ENCODE results near the gene MME.
"Not testable (repeated sequence)": the region's sequence is repeated elsewhere in the genome, so short reads cannot be mapped to it uniquely, and the experiment has no call there.

Gene MME

DNA sequence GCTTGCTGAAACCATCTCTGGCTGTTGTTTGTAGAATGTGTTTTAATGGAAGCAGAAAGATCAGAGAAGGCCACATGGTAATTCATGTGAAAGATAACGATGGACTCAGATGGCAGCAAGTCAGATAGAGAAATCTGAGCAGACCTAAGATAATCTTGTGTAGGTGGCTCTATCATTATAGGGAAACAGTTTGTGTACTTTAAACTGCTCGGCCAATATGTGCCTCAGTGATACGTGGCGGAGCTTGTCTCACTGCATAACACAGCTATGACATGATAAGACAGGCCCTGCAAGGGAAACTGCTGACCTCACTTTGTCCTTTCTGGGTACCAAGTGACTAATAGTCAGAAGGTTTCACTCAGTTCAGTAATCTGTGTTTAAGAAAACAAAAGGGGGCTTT is 51.0 kb downstream of the MME start:
- DNase-seq (ENCODE audit: low read depth, low spot score): peak; percentile 97

DNA sequence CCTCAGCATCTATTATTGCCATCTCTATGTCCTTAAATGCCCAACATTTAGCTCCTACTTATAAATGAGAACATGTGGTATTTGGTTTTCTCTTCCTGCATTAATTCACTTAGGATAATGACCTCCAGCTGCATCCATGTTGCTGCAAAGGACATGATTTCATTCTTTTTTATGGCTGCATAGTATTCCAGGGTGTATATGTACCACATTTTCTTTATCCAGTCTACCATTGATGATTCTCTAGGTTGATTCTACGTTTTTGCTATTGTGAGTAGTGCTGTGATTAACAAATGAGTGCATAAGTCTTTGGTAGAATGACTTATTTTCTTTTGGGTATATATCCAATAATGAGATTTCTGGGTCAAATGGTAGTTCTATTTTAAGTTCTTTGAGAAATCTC is 54.2 kb downstream of the MME start:
- not testable (repeated sequence) for H3K27ac ChIP-seq; DNase-seq (ENCODE audit: low read depth, low spot score)

More for the DNA sequence above, 51.0 kb downstream of the MME start:
- peak overlapping the region; percentile 81 for H3K27ac ChIP-seq

- DNase-seq (ENCODE audit: low read depth, low spot score): no peak
- no peak overlapping the region for H3K27ac ChIP-seq
These were observed 54.9 kb downstream of the MME start for GRCh38 chr3:155135003-155135402.

- no peak for DNase-seq (ENCODE audit: low read depth, low spot score)
- H3K27ac ChIP-seq: no peak overlapping the region
These were observed 58.6 kb downstream of the MME start for GRCh38 chr3:155138677-155139076.

- DNase-seq (ENCODE audit: low read depth, low spot score): no peak
These were observed 67.5 kb downstream of the MME start for GRCh38 chr3:155147588-155147987.

GRCh38 chr3:155149494-155149893 is 69.4 kb downstream of the MME start:
- no peak for DNase-seq (ENCODE audit: low read depth, low spot score)
- H3K27ac ChIP-seq: no peak overlapping the region

More at GRCh38 chr3:155147588-155147987, 67.5 kb downstream of the MME start:
- no peak overlapping the region for H3K27ac ChIP-seq

GRCh38 chr3:155153242-155154186 is 73.4 kb downstream of the MME start:
- DNase-seq (ENCODE audit: low read depth, low spot score): no peak
- H3K27ac ChIP-seq: no peak overlapping the region

DNA sequence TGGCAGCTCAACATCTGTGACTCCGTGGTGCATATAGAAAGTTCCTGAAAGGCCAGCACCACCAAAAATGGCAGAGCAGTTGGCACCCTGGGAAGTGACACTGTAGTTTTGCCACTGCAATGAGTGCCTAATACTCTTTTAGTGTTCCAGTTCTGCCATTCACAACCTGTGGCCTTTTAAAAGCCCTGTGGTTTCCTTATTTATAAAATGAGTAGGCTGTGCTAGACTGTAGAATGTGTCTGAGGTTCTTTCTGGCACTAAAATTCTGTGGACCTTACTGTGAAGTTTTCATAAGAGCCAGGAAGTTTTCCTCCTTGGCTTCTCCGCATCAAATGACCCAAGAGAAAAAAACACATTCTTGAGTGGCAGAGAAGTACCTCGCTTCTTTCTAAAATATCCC is 74.1 kb downstream of the MME start:
- no peak for DNase-seq (ENCODE audit: low read depth, low spot score)
- H3K27ac ChIP-seq: no peak overlapping the region

- DNase-seq (ENCODE audit: low read depth, low spot score): no peak
These were observed 78.4 kb downstream of the MME start for GRCh38 chr3:155158346-155159037.

GRCh38 chr3:155159301-155159700 is 79.2 kb downstream of the MME start:
- H3K27ac ChIP-seq: no peak overlapping the region
- DNase-seq (ENCODE audit: low read depth, low spot score): no peak

More at GRCh38 chr3:155158346-155159037, 78.4 kb downstream of the MME start:
- H3K27ac ChIP-seq: no peak overlapping the region

DNA sequence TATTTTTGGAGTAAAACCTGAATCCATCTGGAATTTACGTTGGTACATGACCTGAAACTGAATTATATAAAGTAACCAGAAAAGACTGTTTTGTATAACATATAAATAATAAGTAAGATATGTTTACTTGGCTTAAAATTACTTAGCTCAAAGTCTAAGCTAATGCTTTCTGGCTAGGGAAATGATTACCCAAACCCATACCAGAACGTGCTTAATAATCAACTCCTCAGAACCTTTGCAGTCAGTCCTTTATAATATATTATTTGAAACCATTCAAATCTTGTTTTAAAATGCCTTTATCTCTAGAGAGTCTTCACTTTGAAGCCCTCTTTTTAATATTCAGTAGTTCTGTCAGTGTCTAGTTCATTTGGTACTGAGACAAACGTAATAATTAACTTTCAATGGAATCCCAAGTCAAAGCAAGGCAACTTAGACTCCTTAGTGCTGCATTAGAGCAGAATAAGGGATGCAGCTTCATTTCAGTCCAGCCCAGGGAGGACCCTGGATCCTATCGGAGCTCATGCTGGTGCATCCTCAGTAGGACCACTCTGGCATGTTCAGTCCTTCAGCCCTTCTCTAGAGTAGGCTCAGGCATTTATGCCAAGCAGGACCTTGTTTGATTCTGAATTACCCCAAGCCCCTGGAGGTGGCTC is 81.6 kb downstream of the MME start:
- DNase-seq (ENCODE audit: low read depth, low spot score): no peak
- no peak overlapping the region for H3K27ac ChIP-seq

GRCh38 chr3:155164306-155164705 is 84.2 kb downstream of the MME start:
- H3K27ac ChIP-seq: no peak overlapping the region
- no peak for DNase-seq (ENCODE audit: low read depth, low spot score)

GRCh38 chr3:155166441-155166840 is 86.3 kb downstream of the MME start:
- H3K27ac ChIP-seq: no peak overlapping the region
- no peak for DNase-seq (ENCODE audit: low read depth, low spot score)

DNA sequence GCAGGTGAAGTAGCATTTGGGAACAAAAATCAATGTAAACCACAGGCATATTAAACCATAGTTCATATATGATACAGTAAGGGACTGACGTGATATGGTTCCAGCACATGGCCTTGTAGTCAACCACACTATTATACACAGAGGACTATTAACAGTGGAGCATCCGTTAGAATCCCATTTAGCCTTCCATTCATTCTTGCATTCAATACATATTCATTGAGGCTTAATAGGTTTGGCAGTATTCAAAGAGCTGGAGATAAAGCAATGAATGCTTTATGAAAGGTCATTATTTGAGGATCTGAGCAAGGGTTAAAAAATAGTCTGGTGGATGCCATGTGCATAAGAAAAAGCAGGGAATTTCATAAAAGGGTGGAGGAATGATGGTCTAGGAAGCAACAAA is 89.1 kb downstream of the MME start:
- no peak for DNase-seq (ENCODE audit: low read depth, low spot score)
- H3K27ac ChIP-seq: no peak overlapping the region

DNA sequence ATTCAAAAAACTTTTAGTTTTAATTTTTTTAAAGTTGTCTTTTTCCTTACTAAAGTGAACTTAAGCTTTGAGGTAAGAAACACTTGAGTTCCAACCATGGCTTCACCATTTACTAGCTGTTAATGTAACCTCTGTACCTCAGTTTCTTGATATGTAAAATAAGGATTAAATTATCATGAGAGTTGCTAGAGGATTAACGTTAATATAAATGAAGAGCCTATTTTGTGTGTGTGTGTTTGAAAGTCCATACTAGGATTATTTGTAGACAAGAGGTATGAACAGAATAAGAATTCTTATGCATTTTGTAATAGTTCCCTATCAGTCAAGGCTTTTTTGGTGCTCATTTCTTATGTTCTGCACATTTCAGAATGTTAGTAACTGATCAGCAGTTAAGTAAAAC is 93.7 kb downstream of the MME start:
- no peak for DNase-seq (ENCODE audit: low read depth, low spot score)
- H3K27ac ChIP-seq: no peak overlapping the region

DNA sequence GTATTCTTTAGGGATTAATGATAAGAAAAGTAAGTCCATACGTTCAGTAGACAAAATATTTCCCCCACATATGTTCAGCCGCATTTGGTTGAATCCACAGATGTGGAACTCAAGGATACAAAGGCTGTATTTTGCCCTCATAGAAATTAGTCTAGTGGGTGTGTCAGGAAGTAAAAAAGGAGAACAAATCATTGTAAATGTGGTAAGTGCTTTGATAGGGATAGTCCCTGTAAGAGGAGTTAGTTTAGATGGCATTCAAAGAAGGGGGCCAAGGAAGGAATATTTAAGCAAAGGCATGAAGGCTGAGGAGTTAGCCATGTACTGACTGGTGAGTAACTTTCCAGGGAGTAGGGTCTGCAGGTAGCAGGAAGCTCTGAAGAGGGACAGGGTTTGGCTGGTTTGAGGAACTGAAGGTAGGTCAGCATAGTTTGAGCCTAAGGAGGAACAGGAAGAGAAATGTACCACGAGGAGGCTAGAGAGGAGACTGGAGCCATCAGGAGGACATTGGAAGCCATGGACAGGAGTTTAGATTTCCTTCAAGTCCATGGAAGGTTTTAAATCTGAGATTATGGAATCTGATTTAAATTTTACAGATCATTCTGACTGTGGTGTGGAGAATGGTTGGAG is 98.8 kb downstream of the MME start:
- H3K27ac ChIP-seq: no peak overlapping the region

DNA sequence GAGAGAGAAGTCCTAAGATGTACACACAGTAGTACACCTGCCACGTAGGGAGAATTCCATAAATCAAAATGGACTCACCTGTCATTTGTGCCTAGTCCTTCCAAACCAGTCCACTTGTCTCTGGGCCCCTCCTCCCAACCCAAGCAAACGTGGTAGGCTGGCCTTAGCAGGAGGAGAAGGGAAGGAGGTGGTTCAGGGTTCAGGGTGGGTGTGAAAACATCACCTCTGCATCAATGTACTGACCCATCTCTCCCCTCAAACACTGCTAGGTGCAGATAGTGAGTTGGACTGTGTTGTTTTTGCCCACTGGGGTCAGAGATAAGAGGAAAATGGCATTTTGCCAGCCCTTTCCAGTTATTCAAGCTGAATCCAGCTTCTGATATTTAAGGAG is 99.3 kb downstream of the MME start:
- no peak for DNase-seq (ENCODE audit: low read depth, low spot score)
- no peak overlapping the region for H3K27ac ChIP-seq

More for the DNA sequence above, 98.8 kb downstream of the MME start:
- no peak for DNase-seq (ENCODE audit: low read depth, low spot score)

- H3K27ac ChIP-seq: no peak overlapping the region
- no peak for DNase-seq (ENCODE audit: low read depth, low spot score)
These were observed 100.0 kb downstream of the MME start for GRCh38 chr3:155179966-155180757.

GRCh38 chr3:155182467-155182866 is 102.3 kb downstream of the MME start:
- DNase-seq (ENCODE audit: low read depth, low spot score): no peak

GRCh38 chr3:155184011-155184410 is 103.9 kb downstream of the MME start:
- H3K27ac ChIP-seq: no peak overlapping the region
- no peak for DNase-seq (ENCODE audit: low read depth, low spot score)

More at GRCh38 chr3:155182467-155182866, 102.3 kb downstream of the MME start:
- no peak overlapping the region for H3K27ac ChIP-seq

All from epithelial cell of prostate (primary cell).